Liver (tissue), 9 donors: Measurements from ENCODE around the gene TSPO2. TPM values are rescaled to one million over a fixed set of nuclear protein-coding genes. Genes with fewer than 3 reads are reported as not detected.

Experiments
- DNase-seq: peaks from one replicate; pipeline ENCODE4 v3.0.0-alpha.2; 2017; ENCODE audit warnings: low spot score
- H3K27ac ChIP-seq, 2 donors: one replicate each; pipeline ENCODE4 v1.7.0; 2013; ENCODE audit warnings: inconsistent platforms in 2 of 2, low read length in 2 of 2, control low read depth in 1 of 2, low read depth in 1 of 2, mild to moderate bottlenecking in 1 of 2
- H3K27me3 ChIP-seq, 4 donors: one replicate each; pipeline versions ENCODE4 v1.6.1 to v1.7.0; 2013; ENCODE audit warnings: low read length in 3 of 4, inconsistent platforms in 1 of 4, mild to moderate bottlenecking in 1 of 4, moderate library complexity in 1 of 4; ENCODE audit not compliant: control insufficient read depth in 4 of 4, insufficient read depth in 4 of 4
- H3K36me3 ChIP-seq, 4 donors: one replicate each; pipeline versions ENCODE4 v1.6.1 to v1.7.0; 2013; ENCODE audit warnings: low read length in 3 of 4, mild to moderate bottlenecking in 3 of 4, low read depth in 1 of 4, moderate library complexity in 1 of 4; ENCODE audit not compliant: control insufficient read depth in 4 of 4, insufficient read depth in 3 of 4
- H3K4me1 ChIP-seq, 4 donors: one replicate each; pipeline versions ENCODE4 v1.6.1 to v1.7.0; 2013; ENCODE audit warnings: low read length in 3 of 4, mild to moderate bottlenecking in 3 of 4, moderate library complexity in 1 of 4; ENCODE audit not compliant: control insufficient read depth in 4 of 4, insufficient read depth in 4 of 4
- H3K4me3 ChIP-seq, 3 donors: one replicate each; pipeline versions ENCODE4 v1.6.1 to v1.7.0; 2013; ENCODE audit warnings: low read length in 3 of 3, control low read depth in 1 of 3, low read depth in 1 of 3, mild to moderate bottlenecking in 1 of 3
- H3K9ac ChIP-seq, 2 donors: one replicate each; pipeline ENCODE4 v1.7.0; 2013; ENCODE audit warnings: low read length in 2 of 2, mild to moderate bottlenecking in 2 of 2, moderate library complexity in 2 of 2, control low read depth in 1 of 2, low read depth in 1 of 2
- H3K9me3 ChIP-seq, 4 donors: one replicate each; pipeline versions ENCODE4 v1.6.1 to v1.7.0; 2013; ENCODE audit warnings: low read length in 3 of 4; ENCODE audit not compliant: control insufficient read depth in 4 of 4
- EGR1 ChIP-seq, 2 donors: IDR thresholded peaks; 2 replicates each; pipeline ENCODE4 v1.6.1; 2016 to 2018; ENCODE audit warnings: antibody characterized with exemption in 2 of 2, low read depth in 2 of 2
- FOXA1 ChIP-seq: IDR thresholded peaks from 2 replicates; pipeline ENCODE4 v1.6.1; 2016; ENCODE audit warnings: antibody characterized with exemption
- FOXA2 ChIP-seq: IDR thresholded peaks from 2 replicates; pipeline ENCODE4 v1.6.1; 2016; ENCODE audit warnings: antibody characterized with exemption
- GABPA ChIP-seq, 2 donors: IDR thresholded peaks in 1 of 2; conservative IDR thresholded peaks in 1 of 2; 2 replicates each; pipeline ENCODE4 v1.6.1; 2016; ENCODE audit warnings: antibody characterized with exemption in 2 of 2, mild to moderate bottlenecking in 1 of 2, moderate library complexity in 1 of 2
- HNF4A ChIP-seq, 2 donors: conservative IDR thresholded peaks; 2 replicates each; pipeline ENCODE4 v1.6.1; 2016; ENCODE audit warnings: antibody characterized with exemption in 2 of 2, mild to moderate bottlenecking in 2 of 2
- HNF4G ChIP-seq: IDR thresholded peaks from 2 replicates; pipeline ENCODE4 v1.6.1; 2016; ENCODE audit warnings: antibody characterized with exemption
- JUND ChIP-seq, 2 donors: IDR thresholded peaks; 2 replicates each; pipeline ENCODE4 v1.6.1; 2016; ENCODE audit warnings: antibody characterized with exemption in 2 of 2
- NR2F2 ChIP-seq: IDR thresholded peaks from 2 replicates; pipeline ENCODE4 v1.6.1; 2016; ENCODE audit warnings: antibody characterized with exemption
- RAD21 ChIP-seq, 2 donors: IDR thresholded peaks; 2 replicates each; pipeline ENCODE4 v1.6.1; 2016; ENCODE audit warnings: antibody characterized with exemption in 2 of 2, mild to moderate bottlenecking in 2 of 2
- RXRA ChIP-seq, 2 donors: IDR thresholded peaks; 2 replicates each; pipeline ENCODE4 v1.6.1; 2017 to 2018; ENCODE audit warnings: antibody characterized with exemption in 2 of 2, mild to moderate bottlenecking in 1 of 2
- SP1 ChIP-seq: IDR thresholded peaks from 2 replicates; pipeline ENCODE4 v1.6.1; 2018; ENCODE audit warnings: antibody characterized with exemption, mild to moderate bottlenecking
- TAF1 ChIP-seq: conservative IDR thresholded peaks from 2 replicates; pipeline ENCODE4 v1.6.1; 2016; ENCODE audit warnings: antibody characterized with exemption, mild to moderate bottlenecking
- YY1 ChIP-seq: IDR thresholded peaks from 2 replicates; pipeline ENCODE4 v1.6.1; 2016; ENCODE audit warnings: antibody characterized with exemption, mild to moderate bottlenecking
- WGBS: extraction: QIAGEN DNeasy Blood & Tissue Kit; methylation state at CpG from one replicate; pipeline ENCODE4 v1.1.7; 2013; 5-methylcytosine and 5-hydroxymethylcytosine counted together
- polyA plus RNA-seq, 2 donors: library from polyadenylated mRNA; stranded (reverse) in 1 of 2; unstranded in 1 of 2; fragments of 200-250 nt in 1 of 2; fragments of >200 nt in 1 of 2; fragmentation: Nextera tagmentation in 1 of 2; extraction: Ambion mirVana in 1 of 2; gene quantifications; one replicate each; pipeline versions ENCODE4 v1.2.1 to v1.2.3, GENCODE V29; 2013 to 2015
- total RNA-seq, 2 donors: library from RNA; depleted of rRNA; stranded (reverse); fragments of >200 nt; gene quantifications; one replicate each; pipeline ENCODE4 v1.2.3, GENCODE V29; 2014
- TF ChIP-seq, protein P1 (sequence below): fragments of 150-350 bp; IDR thresholded peaks from 2 replicates; pipeline ENCODE4 v1.5.1; 2017; ENCODE audit warnings: improper control_type of control experiment, low read depth, low read length; ENCODE audit not compliant: missing input control
- TF ChIP-seq, protein P2 (sequence below): IDR thresholded peaks from 2 replicates; pipeline ENCODE4 v1.6.1; 2016; ENCODE audit warnings: antibody characterized with exemption
- TF ChIP-seq, protein P3 (sequence below): IDR thresholded peaks from 2 replicates; pipeline ENCODE4 v1.6.1; 2016; ENCODE audit warnings: antibody characterized with exemption
- TF ChIP-seq, protein P4 (sequence below): IDR thresholded peaks from 2 replicates; pipeline ENCODE4 v1.6.1; 2016; ENCODE audit warnings: antibody characterized with exemption
- donor health status: healthy.
- donor health status: healthy.
- donor health status: healthy.
- donor health status: healthy.
- donor health status: healthy.

The TSPO2 gene
- total and polyA plus RNA-seq, 4 donors: 0.25 to 64.9 (median 0.43) TPM

DNA sequence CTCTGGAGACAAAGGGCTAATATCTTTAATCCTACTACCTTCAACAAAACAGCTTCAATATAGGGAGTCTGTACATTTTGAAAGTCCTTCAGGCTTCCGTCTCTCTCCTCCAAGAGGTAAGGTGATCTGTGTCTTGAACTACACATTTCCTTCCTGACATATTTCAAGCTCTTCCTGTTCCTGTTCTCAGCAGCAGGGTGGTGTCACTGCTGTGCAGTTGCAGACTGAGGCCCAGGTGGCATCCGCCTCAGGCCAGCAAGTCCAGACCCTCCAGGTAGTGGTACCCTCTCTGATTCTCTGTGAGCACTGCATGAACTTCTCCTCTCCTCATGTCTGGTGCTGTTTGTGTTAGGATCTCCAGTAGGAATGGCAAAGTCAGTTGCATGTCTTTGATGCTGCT is 38.4 kb downstream of the TSPO2 start:
- WGBS: 84% methylated on average over 2 of the region's 2 CpGs
- DNase-seq: no peak
- TF ChIP-seq HNF4A (conservative IDR thresholded peaks at IDR 0.05) (no peak), FOXA1 (no peak), RXRA (IDR thresholded peaks at IDR 0.05) (no peak)
- TF ChIP-seq, protein P1, sequence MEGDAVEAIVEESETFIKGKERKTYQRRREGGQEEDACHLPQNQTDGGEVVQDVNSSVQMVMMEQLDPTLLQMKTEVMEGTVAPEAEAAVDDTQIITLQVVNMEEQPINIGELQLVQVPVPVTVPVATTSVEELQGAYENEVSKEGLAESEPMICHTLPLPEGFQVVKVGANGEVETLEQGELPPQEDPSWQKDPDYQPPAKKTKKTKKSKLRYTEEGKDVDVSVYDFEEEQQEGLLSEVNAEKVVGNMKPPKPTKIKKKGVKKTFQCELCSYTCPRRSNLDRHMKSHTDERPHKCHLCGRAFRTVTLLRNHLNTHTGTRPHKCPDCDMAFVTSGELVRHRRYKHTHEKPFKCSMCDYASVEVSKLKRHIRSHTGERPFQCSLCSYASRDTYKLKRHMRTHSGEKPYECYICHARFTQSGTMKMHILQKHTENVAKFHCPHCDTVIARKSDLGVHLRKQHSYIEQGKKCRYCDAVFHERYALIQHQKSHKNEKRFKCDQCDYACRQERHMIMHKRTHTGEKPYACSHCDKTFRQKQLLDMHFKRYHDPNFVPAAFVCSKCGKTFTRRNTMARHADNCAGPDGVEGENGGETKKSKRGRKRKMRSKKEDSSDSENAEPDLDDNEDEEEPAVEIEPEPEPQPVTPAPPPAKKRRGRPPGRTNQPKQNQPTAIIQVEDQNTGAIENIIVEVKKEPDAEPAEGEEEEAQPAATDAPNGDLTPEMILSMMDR: no peak
- Histone ChIP-seq H3K36me3 (peaks cover 10 to 30% (median 18%) of the 10 kb centered on the region in 4 donors), H3K9ac (no peak overlapping the region), H3K27me3 (no peaks in the 10 kb centered on the region), H3K27ac (no peak overlapping the region), H3K9me3 (no peaks in the 10 kb centered on the region), H3K4me3 (no peak overlapping the region), H3K4me1 (peaks cover 1 to 13% (median 10%) of the 10 kb centered on the region in 4 donors)

DNA sequence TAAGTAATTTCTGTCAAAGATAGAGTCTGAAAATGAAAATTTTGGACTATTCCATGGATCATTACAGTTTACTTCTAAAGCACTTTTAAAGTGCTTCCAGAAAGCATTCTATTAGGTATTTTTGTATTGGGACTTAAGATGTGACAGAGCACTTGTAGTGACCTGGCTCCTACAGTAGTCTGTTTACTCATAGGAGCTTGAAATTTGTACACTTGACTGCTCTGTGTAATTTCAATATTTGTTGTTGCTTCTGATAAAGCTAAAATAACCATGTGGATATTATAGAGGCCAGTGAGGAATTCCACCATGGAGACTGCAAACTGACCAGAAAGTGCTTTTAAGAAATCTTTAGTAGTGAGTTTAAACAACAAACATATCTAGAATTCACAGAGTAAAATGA is 40.8 kb downstream of the TSPO2 start:
- Histone ChIP-seq H3K9ac (no peak overlapping the region), H3K27ac (no peak overlapping the region), H3K4me3 (no peak overlapping the region), H3K27me3 (no peaks in the 10 kb centered on the region), H3K4me1 (no peaks in the 10 kb centered on the region), H3K36me3 (peaks cover 13 to 42% (median 22%) of the 10 kb centered on the region in 4 donors), H3K9me3 (no peaks in the 10 kb centered on the region)
- no peak for DNase-seq
- TF ChIP-seq GABPA (IDR thresholded peaks at IDR 0.05 in 1 of 2, conservative IDR thresholded peaks at IDR 0.05 in 1 of 2): no peak
- no peak for TF ChIP-seq HNF4A (conservative IDR thresholded peaks at IDR 0.05)
- TF ChIP-seq, protein P2, sequence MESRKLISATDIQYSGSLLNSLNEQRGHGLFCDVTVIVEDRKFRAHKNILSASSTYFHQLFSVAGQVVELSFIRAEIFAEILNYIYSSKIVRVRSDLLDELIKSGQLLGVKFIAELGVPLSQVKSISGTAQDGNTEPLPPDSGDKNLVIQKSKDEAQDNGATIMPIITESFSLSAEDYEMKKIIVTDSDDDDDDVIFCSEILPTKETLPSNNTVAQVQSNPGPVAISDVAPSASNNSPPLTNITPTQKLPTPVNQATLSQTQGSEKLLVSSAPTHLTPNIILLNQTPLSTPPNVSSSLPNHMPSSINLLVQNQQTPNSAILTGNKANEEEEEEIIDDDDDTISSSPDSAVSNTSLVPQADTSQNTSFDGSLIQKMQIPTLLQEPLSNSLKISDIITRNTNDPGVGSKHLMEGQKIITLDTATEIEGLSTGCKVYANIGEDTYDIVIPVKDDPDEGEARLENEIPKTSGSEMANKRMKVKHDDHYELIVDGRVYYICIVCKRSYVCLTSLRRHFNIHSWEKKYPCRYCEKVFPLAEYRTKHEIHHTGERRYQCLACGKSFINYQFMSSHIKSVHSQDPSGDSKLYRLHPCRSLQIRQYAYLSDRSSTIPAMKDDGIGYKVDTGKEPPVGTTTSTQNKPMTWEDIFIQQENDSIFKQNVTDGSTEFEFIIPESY: no peak
- no peak for TF ChIP-seq HNF4G
- TF ChIP-seq YY1: no peak
- no peak for TF ChIP-seq NR2F2
- TF ChIP-seq RAD21 (IDR thresholded peaks at IDR 0.05): no peak
- TF ChIP-seq, protein P1: no peak
- no peak for TF ChIP-seq TAF1
- no peak for TF ChIP-seq SP1
- TF ChIP-seq, protein P3, sequence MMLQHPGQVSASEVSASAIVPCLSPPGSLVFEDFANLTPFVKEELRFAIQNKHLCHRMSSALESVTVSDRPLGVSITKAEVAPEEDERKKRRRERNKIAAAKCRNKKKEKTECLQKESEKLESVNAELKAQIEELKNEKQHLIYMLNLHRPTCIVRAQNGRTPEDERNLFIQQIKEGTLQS: no peak
- no peak for TF ChIP-seq FOXA2
- no peak for TF ChIP-seq JUND (IDR thresholded peaks at IDR 0.05)
- TF ChIP-seq EGR1 (IDR thresholded peaks at IDR 0.05; ENCODE audit: low read depth in 2 of 2): no peak
- TF ChIP-seq, protein P4, sequence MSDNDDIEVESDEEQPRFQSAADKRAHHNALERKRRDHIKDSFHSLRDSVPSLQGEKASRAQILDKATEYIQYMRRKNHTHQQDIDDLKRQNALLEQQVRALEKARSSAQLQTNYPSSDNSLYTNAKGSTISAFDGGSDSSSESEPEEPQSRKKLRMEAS: no peak
